Astrocyte of the spinal cord (primary cell): Measurements from ENCODE around the gene CACNA1S.

Experiments
- DNase-seq: peaks from one replicate; pipeline ENCODE4 v3.0.0; 2011; ENCODE audit warnings: low read depth, low spot score
- H3K4me3 ChIP-seq: 2 replicates; pipeline ENCODE4 v1.5.1; 2011; ENCODE audit warnings: low read depth, mild to moderate bottlenecking, low read length, moderate library complexity
- CTCF ChIP-seq: IDR thresholded peaks from 2 replicates; pipeline ENCODE4 v1.5.1; 2012; ENCODE audit warnings: low read depth, mild to moderate bottlenecking, low read length, inconsistent platforms
- in situ Hi-C: cut with HindIII; loops from 2 replicates; pipeline ENCODE4 v1.10.0; 2017; ENCODE audit warnings: low sequenced_read_pairs

Gene CACNA1S

GRCh38 chr1:201054091-201054543 lies 58.1 kb downstream of the CACNA1S start:
- in situ Hi-C loops: no loop called here
- TF ChIP-seq CTCF: no peak
- no peak for DNase-seq
- H3K4me3 ChIP-seq: no peak overlapping the region

- no peak overlapping the region for H3K4me3 ChIP-seq
- in situ Hi-C loops: no loop called here
- TF ChIP-seq CTCF: no peak
- DNase-seq: no peak
Observed at GRCh38 chr1:201053155-201053860, 58.9 kb downstream of the CACNA1S start.

- in situ Hi-C loops: no loop called here
- no peak for DNase-seq
- no peak overlapping the region for H3K4me3 ChIP-seq
- no peak for TF ChIP-seq CTCF
Observed at GRCh38 chr1:201051399-201051798, 60.8 kb downstream of the CACNA1S start.

GRCh38 chr1:201050515-201051277 lies 61.5 kb downstream of the CACNA1S start:
- in situ Hi-C loops: no loop called here
- DNase-seq: no peak
- TF ChIP-seq CTCF: no peak
- H3K4me3 ChIP-seq: no peak overlapping the region

- no peak for DNase-seq
- no peak for TF ChIP-seq CTCF
- in situ Hi-C loops: no loop called here
- H3K4me3 ChIP-seq: no peak overlapping the region
Observed at GRCh38 chr1:201049248-201049831, 62.9 kb downstream of the CACNA1S start.

GRCh38 chr1:201048521-201048920 lies 63.7 kb downstream of the CACNA1S start:
- H3K4me3 ChIP-seq: no peak overlapping the region
- TF ChIP-seq CTCF: no peak
- in situ Hi-C loops: no loop called here
- no peak for DNase-seq
